ENCODE measurements around the gene CKAP4.
"Not testable (repeated sequence)": the region's sequence is repeated elsewhere in the genome, so short reads cannot be mapped to it uniquely, and the experiment has no call there.

CKAP4 gene

DNA sequence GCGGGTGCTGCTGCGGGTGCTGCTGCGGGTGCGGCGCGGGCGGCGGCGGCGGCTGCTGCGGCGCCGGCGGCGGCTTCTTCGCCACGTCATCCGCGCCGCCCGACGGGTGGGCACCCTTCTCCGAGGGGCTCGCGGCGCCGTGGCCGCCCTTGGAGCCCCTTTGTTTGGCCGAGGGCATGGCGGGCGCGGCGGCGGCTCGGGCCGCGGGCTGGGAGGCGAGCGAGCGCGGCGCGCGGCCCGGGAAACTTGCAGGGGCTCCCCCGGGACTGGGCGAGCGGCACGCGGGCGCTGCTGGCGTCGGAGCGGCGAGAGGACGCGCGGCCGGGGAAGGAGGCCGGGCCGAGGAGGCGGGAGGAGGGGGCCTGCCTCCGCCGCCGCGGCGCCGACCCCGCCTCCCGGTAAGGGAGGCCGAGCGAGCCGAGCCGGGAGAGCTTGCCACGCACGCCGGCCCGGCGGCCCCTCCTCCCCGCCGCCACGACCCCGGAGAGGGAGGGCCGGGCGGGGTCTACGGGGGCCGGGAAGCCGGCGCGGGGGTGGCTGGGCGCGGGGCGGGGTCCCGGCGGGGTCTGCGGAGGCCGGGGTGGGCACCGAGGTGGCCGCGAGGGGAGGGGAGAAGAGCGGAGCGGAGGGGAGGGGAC is at the start of gene CKAP4:
TSS of gene CKAP4 (minus strand) at position 347 of the 638 bp plus-strand sequence. CDS start at position 178, 169 bp downstream.
- peak; percentile 52 for DNase-seq (ENCODE audit: low read depth)

GRCh38 chr12:106297075-106297474 is 49.3 kb upstream of the CKAP4 start:
- DNase-seq (ENCODE audit: low read depth): no peak

DNA sequence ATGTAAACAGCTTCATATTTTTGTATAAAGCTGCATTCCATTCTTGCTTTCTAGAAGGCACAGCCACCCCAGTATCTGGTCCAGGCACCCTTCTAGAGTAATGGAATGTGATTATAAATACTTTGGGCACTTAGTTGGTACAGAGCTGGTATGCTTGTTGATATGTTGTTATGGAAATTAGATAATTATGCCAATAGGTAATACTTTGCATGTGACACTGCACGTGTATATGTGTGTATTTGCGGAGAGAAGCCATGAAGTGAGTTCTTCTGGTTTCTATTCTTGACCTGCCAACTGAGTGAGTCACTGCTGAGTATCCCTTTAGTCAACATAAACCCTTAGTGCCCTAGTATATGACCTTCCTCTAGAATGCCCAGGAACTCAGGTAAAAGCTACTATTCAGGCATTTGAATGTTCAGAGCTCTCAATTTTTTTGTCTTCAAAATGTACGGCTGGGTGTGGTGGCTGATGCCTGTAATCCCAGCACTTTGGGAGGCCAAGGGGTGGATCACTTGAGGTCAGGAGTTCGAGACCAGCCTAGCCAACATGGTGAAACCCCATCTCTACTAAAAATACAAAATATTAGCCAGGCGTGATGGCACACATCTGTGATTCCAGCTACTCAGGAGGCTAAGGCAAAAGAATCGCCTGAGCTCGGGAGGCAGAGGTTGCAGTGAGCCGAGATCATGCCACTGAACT is 48.5 kb upstream of the CKAP4 start:
- DNase-seq (ENCODE audit: low read depth): no peak

- no peak for DNase-seq (ENCODE audit: low read depth)
These were observed 44.5 kb upstream of the CKAP4 start for GRCh38 chr12:106292339-106292738.

GRCh38 chr12:106291342-106291741 is 43.5 kb upstream of the CKAP4 start:
- no peak for DNase-seq (ENCODE audit: low read depth)

GRCh38 chr12:106290666-106291065 is 42.8 kb upstream of the CKAP4 start:
- DNase-seq (ENCODE audit: low read depth): no peak

DNA sequence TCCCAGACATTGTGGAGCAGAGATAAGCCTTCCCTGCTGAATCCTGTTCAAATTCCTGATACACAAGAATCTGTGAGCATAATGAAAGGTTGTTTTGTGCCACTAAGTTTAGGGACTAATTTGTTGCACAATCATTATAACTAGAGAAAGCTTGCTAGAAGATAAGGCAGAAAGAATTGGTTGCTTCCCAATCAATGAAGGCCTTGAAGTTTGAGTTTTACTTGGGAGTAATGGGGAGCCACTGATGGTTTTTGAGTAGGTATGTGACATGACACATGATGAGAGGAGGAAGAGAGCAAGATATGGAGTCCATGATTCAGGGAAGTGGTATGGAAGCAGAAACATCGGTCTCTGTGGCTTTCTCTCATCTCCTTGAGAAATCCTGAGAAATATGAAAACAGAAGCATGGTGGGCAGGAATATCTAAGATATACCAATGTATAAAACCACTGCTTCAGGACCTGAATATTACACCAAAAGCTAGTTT is 41.4 kb upstream of the CKAP4 start:
- no peak for DNase-seq (ENCODE audit: low read depth)

GRCh38 chr12:106288494-106289195 is 40.8 kb upstream of the CKAP4 start:
- DNase-seq (ENCODE audit: low read depth): no peak

- no peak for DNase-seq (ENCODE audit: low read depth)
These were observed 40.3 kb upstream of the CKAP4 start for GRCh38 chr12:106288101-106288493.

DNA sequence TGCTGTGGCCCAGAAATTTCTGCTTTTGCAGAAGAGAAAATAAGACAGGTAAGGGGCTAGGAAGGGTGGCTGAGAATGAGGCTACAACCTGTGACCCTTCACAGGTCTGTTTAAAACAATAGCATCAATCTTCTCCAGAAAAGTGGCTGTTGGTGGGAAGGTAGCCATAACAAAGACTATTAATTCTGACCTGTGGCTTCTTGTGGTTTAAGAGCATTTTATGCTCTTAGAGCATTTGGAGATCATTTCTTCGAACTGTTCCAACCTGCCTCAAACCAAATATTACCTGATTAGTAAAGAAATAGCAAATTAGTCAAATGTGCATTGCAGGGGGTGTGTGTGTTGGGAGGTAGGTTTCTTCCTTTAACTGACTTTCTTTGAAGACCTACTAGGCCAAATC is 39.5 kb upstream of the CKAP4 start:
- no peak for DNase-seq (ENCODE audit: low read depth)

- not testable (repeated sequence) for DNase-seq (ENCODE audit: low read depth)
These were observed 38.8 kb upstream of the CKAP4 start for GRCh38 chr12:106286576-106287162.

GRCh38 chr12:106285982-106286381 is 38.2 kb upstream of the CKAP4 start:
- no peak for DNase-seq (ENCODE audit: low read depth)

DNA sequence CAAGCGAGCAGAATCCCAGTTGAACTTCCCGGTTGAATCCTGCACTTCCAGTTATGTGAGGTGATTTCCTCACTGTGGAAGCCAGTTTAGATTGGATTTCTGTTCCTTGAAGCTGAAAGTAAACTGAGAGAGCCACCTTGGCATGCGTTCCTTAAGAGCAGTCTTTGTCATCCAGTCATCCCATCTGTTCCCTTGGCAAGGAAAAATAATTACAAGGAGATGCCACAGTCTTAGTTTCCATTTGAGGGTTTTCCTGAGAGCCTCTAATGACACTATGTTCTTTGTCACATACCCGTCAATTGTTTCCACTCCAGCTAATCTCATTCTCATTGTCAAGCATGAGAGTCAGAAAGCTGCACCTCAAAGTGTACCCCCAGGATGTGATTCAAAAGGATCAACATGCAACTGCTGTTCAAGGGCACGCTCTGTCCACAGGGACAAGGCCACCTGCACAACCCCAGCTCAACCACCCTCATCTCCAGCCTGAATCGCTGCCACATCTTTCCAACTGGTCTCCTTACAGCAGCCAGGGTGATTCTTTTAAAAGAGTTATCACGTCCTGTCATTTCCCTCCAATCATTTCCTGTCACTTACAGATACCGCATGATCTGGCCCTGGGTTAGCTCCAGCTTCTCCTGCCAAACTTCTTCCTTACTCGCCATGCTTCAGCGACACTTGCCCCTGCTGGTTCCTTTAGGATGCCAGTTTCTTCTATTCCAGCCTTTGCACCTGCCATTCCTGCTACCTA is 36.7 kb upstream of the CKAP4 start:
- no peak for DNase-seq (ENCODE audit: low read depth)

- peak; percentile 10 for DNase-seq (ENCODE audit: low read depth)
These were observed 34.8 kb upstream of the CKAP4 start for GRCh38 chr12:106282457-106283097.

GRCh38 chr12:106281804-106282203 is 34.0 kb upstream of the CKAP4 start:
- no peak for DNase-seq (ENCODE audit: low read depth)

GRCh38 chr12:106281056-106281782 is 33.4 kb upstream of the CKAP4 start:
- DNase-seq (ENCODE audit: low read depth): no peak

DNA sequence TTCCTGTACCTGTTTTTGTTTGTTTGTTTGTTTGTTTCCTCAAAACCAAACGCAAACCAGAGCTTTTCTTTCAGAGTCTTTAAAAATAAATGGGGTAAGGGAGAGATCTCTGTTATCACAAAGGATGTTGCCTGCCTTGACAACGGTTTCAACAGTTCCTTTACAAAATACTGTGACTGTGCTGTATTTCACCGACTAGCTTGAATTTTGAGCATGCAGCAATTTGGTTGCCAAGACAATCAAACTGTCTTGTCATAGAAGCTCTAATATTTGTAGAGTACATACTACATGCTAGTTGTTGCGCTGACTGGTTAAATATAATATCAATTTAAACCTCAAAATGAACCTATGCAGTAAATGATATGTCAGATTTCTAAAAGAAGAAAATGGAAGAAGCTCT is 32.3 kb upstream of the CKAP4 start:
- DNase-seq (ENCODE audit: low read depth): no peak

DNA sequence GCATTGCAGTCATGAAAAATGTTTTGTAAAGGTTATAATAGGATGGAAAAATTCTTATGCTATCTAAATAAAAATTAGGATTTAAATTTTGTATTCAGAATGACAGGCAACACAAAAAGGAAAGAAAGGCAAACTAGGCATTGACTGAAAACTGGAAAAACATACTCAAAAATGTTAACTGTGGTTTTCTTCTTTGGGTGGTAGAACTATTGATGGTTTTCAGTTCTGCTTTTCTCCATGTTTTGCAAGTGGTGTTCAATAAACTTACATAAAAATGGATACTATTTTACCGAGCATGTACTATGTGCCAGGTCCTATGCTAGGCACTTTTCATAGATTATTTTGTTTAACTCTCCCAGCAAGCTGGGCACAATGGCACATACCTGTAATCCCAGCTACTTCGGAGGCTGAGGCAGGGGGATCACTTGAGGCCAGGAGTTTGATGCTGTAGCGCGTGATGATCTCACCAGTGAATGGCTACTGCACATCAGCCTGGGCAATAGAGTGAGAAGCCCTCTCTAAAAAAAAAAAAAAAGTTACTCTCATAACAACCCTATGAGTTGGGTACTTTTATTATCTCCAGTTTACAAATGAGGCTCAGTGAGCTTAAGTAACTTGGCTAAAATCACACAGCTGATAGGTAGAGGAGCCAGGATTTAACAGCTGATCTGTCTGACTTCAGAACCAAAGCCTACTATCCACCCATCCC is 28.4 kb upstream of the CKAP4 start:
- no peak for DNase-seq (ENCODE audit: low read depth)

- DNase-seq (ENCODE audit: low read depth): no peak
These were observed 27.6 kb upstream of the CKAP4 start for GRCh38 chr12:106275458-106275857.

GRCh38 chr12:106274575-106275121 is 26.8 kb upstream of the CKAP4 start:
- DNase-seq (ENCODE audit: low read depth): no peak
